HG03442 (cell line): ENCODE results near the gene ERI3.

Experiments used
- ATAC-seq: cut with Tn5 transposase; IDR thresholded peaks from one replicate; pipeline ENCODE4 v1.9.1; 2021; ENCODE audit warnings: mild to moderate bottlenecking, moderate library complexity; ENCODE audit not compliant: unreplicated experiment

Gene ERI3

DNA sequence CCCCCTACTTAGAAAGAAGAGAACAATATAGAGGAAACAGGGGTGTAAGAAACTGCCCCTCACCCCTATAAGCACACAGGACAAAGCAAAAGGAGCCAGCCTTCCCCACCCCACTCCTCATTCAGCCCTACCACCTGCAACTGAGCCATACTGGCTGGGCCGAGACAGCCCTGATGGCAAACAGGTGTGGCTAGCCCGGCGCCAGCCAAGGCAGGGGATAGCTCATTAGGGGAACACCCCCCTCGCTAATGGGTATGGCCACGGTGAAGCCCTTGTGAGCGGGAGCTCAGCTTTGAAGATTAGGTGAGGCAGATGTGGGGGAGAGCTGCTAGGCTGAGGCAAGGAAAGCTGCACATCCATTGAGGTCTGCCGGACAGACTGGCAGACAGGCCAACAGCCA is 65.5 kb downstream of the ERI3 start:
- ATAC-seq, result no peak

DNA sequence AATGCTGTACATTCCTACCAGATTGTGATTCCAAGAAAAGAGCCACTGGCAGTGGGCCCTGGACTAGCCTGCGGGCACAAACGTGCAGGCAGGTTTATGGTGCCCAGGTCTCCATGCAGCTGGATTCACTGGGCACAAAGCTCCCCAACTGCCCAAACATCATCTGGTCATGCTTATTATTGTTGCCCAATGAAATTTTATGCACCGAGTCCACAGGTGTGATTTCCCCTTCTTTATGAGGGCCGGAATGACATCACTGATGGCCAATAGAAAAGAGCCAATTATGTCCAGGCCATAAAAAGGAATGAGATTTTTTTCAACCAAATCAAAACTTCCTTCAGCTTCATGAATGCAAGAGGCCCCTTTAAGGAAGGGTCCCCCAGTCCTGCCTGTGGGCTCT is 66.2 kb downstream of the ERI3 start:
- no peak for ATAC-seq

GRCh38 chr1:44284184-44284583 is 70.9 kb downstream of the ERI3 start:
- no peak for ATAC-seq

DNA sequence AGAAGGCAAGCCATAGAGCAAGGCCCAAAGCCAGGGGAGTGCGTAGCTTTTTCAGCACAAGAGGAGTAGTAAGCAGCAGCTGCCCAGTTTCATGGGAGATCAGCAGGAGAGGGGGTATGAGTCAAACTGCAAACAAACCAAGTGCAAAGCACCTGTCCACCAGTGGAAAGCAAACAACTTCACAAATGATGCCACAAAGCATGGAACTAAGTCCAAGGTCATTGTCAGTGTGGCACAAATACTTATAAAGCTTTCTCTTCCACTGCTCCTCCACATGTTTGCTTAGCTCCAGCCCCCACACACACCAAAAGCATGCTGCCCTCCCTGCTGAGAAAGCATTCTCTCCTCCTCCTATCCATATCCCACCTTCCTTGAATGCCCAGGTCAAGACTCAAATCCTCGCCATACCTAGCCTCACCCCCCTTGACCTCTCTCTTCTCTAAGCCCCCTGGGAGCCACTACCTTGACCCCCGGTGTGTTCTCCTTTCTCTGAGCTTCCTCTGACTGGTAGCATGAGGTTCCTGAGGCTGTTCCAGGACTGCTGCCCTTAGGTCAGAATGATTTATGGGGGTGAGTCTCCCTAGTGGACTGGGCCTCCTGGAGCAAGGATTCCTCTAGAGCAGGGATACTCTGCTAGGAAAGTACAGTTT is 71.4 kb downstream of the ERI3 start:
- ATAC-seq, result no peak

DNA sequence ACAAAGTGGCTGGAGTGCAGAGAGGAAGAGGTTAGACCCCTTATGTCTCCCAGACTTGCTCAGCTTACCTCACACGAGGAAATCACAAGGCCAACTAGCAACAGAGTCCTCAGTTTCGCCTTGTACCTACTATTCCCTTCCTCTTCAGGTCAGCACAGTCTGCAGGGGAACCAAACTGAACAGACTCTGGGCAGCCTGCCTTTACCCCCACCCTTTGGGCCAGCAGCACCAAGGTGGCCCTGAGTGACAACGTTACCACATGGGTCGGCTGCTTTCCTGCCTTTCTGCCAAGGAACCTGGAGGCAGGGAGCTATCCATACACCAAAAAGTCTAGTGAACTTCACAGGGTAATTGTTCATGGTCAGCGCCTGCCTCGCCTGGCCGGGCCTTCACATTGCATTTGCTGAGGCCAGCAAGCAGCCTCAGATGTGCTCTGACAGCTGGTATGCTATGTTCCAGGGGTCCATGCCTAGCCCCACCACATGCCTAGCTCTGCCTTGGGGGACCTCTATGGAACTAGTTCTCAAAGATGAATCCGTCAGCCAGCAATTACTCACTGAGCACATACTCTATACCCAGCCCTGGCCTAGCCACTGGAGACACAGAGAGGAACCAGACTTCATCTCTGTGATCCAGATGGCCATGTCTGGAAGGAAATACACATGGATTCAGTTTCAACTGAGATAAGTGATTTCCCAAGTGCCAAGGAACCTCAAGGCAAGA is 72.2 kb downstream of the ERI3 start:
- no peak for ATAC-seq

DNA sequence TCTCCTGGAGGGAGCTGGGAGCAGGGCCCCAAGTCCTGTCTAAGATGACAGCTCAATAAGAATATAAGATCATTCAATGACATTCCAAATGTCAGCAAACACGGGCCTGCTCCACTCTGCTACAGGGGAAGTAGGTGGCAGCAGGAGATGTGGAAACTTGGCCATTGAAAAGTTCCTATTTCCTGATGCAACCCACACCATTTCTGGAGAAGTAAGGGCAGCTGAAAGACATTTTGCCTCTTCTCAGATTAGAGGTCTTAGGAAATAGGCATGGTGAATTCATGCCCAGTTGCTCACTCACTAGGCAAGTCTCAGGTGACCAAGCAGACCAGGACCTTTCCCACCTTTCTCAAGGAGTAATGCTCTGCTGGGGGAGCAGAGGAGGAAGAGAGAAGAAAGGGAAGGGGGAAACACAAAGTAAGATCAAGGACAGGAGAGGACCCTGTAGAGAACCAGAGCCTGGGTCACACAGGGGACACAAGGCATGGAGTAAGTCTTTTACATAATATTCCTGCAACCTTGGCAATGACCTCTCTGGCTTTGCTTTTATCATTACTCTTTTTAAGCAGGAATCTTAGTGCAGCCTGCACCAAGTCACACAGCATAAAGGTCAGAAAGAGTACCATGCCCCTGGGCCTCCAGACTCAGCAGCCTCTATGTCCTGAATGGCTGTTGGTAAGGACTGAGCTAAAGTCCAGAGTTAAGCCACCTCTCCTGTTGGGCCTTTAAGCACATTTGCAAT is 72.9 kb downstream of the ERI3 start:
- no peak for ATAC-seq

DNA sequence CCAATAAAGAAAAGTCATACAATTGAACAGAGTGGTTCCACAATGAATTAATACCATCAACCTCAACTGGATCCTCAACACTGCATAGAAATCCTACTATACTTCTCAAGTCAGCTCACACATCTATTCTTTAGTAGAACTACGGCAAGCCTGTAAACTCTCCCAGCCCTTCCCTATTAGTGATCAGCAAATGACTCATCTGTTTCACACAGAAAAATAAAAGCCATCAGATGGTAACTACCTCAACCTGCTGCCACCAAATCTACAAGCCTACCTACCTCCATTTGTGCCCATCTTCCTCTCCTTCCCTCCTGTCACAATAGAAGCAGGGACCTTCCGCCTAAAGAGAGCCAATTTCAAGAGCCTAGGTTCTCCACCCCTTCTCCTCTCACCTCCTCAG is 78.2 kb downstream of the ERI3 start:
- no peak for ATAC-seq

GRCh38 chr1:44275991-44276405 is 79.1 kb downstream of the ERI3 start:
- no peak for ATAC-seq

- ATAC-seq, result no peak
Observed at GRCh38 chr1:44275296-44275962, 79.6 kb downstream of the ERI3 start.

DNA sequence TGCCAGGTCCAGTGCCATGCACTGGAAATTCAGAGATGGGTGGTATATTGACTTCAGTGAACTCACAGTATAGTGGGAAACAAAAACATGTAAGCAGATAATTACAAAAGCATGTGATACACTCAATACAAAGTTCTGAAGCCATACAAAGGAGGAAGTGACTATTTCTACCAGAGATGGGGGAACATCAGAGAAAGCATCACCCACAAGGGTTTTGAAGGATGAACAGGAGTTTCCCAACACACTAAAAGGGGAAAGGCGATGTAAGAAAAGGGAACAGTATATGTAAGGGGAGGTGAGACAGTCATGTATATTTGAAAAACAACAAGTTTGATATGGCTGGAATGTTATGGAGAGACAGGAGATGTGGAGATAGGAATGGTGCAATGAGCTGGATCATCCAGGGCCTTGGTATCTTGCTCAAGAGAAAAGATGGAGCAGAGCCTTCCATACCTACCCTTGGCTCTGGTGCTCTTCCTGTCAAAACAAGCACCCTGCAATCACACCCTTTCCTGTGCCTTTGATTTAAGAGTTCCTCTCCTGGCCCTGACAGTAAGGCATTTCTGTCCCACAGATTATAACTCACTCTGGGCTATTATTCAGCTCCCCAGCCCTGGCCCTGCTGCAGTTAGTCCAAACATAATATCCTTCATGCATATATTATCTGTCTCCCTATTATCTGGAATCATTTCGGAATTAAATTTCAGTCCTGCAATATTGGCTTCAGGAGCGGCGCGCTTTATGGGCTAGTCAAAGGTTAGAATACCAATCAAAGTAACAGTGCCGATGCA is 81.3 kb downstream of the ERI3 start:
- no peak for ATAC-seq

DNA sequence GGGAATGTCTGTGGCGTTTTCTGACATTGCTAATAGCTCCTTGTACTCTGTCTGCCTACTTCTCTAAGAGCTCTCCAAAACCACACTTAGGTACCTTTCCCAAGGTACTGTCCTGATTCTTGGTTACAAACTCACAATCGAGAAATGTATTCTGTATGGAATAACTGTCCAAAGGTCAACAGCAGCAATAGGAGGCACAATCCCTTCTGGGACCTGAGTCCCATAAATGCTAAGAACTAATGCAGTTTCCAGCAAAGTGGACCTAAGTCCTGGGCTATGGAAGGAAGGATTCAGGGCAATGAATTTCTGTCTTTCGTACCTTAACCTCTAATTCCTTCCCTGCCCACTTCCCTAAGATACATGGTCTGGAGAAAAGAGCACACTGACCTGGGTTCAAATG is 82.1 kb downstream of the ERI3 start:
- no peak for ATAC-seq

- ATAC-seq, result no peak
Observed at GRCh38 chr1:44271646-44272045, 83.4 kb downstream of the ERI3 start.

GRCh38 chr1:44270686-44271628 is 84.1 kb downstream of the ERI3 start:
- no peak for ATAC-seq

- no peak for ATAC-seq
Observed at GRCh38 chr1:44268054-44268453, 87.0 kb downstream of the ERI3 start.

DNA sequence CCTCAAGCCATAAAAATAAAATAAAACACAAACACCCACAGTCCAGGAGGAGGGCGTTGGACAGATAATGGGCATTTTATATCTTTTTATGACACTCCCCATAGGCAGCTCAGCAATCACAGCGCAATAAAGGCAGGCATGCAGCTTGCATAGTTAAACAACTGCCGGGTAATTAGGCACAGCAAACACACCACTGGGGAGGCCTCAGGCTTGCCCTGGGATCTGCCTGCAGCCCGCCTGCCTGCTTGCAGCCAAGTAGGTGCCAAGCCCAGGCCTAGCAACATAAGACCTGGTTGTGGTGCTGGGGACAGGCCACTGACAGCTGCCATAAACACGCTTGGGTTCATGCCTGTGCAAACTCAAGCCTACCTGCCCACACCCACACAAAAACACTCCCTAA is 87.6 kb downstream of the ERI3 start:
- ATAC-seq, result no peak

DNA sequence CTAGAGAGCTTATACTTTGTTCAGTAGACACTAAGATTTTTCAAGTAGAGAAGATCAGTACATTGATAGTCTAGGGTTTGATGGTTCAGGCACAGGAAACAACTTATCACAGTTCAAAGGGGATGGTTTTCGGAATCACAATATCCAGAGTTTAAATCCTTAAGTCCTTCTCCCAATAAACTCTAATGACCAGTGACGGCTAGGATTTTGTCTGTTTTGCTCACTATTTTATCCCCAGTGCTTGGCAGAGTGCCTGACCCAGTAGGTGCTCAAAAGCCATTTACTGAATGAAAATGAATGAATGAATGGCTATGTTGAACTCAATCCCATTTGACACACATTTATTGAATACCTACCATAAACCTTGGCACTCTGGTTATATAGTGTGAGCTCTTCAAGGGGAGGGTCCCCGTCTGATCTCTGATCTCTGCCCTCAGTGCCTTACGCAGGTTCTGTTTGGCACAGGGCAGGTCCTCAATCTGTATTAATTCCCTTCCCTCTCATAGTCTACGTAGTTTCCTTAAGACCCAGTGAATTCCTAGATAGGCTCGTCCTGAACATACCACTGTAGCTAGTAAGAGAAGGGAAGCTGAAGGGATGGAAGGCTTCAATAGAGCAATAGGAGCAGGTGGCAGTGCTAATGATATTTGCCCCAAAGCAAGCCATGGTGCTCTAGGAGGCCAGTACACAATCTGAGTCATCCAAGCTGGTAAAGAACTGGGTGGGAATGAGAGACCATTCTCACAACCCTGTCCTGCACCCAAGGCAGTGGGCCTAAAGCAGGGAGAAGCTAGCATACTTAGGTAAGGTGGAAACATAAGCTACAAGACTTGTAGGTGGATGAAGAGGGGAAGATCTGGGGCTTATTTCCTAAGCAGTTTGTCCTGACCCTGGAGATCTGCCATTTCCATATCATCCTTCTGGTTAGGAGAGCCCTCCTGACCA is 88.4 kb downstream of the ERI3 start:
- ATAC-seq, result no peak

DNA sequence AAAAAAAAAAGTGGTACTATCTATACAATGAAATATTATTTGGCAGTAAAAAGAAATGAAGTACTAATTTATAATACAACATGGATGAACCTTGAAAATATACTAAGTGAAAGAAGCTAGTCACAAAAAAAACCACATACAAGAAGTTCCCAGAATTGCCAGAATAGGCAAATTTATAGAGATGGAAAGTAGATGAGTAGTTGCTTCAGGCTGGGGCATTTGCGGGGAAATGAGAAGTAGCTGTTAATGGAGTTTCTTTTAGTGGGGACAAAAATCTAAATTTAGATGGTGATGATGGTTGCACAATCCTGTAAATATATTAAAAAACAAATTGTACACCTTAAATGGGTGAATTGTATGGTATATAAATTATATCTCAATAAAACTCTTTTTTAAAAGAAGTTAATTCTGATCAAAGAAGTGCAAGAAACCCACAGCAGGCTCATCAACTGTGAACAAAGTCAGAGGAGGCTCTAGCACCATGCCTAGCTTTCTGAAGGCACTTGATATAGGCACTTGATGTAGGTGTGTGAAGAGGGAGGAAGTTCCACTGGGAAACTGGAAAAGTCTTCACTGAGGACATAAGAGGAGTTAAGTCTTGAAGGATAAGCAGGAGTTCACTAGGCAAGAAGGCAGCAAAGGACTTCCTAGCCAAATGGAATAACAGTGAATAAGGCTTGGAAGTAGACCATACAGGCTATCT is 89.2 kb downstream of the ERI3 start:
- ATAC-seq, result no peak

GRCh38 chr1:44264451-44264771 is 90.6 kb downstream of the ERI3 start:
- no peak for ATAC-seq
